Limb (tissue), 2 donors: Measurements from ENCODE around the gene CNKSR1.

Experiments
- DNase-seq, 2 donors: peaks; one replicate each; pipeline ENCODE4 v3.0.0-alpha.2; 2016; ENCODE audit errors: extremely low spot score in 2 of 2

The CNKSR1 gene

GRCh38 chr1:26177182-26177684 is at the start of gene CNKSR1:
CNKSR1 (plus strand) TSS chr1:26177491; CDS start chr1:26177548, 57 bp downstream.
- no peak for DNase-seq

DNA sequence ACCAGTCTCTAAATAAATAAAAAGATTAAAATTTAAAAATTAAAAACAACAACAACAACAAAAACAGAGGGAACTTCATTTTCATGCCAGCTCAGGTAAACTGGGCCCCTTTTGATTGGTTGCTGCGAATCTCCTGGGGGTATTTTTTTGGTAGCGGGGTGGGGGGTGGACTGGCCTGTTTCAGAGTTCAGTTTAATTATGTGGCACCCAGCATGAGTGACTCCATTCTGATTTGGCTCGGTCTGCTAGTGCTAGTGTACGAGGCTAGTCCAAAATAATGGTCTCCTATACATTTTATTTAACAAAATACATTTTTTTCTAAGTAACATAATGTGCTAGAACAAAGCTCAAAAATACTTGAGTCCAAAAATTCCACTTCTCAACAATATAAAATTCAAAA is 47.5 kb upstream of the CNKSR1 start:
- DNase-seq, result no peak

- no peak for DNase-seq
Observed at GRCh38 chr1:26130695-26131094, 46.6 kb upstream of the CNKSR1 start.

- DNase-seq, result no peak
Observed at GRCh38 chr1:26132128-26132833, 45.0 kb upstream of the CNKSR1 start.

DNA sequence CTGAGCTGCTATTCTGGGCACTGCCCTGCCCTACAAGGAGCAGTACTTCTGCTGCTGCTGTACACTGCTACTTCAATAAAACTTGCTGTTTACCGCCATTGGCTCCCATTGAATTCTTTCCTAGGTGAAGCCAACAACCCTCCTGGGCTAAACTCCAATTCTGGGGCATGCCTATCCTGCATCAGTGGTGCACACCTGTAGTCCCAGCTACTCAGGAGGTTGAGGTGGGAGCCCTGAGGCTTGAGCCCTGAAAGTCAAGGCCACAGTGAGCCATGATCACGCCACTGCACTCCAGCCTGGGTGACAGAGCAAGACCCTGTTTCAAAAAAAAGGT is 44.5 kb upstream of the CNKSR1 start:
- no peak for DNase-seq

DNA sequence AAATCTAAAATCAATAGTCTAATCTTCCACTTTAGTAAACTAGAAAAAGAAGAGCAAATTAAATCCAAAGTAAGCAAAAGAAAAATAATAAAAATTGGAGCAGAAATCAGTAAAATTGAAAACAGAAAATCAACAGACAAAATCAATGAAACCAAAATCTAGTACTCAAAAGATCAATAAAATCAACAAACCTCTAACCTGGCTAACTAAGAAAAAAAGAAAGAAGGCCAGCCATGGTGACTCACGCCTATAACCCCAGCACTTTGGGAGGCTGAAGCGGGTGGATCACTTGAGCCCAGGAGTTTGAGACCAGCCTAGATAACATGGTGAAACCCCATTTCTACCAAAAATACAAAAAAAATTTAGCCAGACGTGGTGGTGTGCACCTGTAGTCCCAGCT is 42.8 kb upstream of the CNKSR1 start:
- no peak for DNase-seq

DNA sequence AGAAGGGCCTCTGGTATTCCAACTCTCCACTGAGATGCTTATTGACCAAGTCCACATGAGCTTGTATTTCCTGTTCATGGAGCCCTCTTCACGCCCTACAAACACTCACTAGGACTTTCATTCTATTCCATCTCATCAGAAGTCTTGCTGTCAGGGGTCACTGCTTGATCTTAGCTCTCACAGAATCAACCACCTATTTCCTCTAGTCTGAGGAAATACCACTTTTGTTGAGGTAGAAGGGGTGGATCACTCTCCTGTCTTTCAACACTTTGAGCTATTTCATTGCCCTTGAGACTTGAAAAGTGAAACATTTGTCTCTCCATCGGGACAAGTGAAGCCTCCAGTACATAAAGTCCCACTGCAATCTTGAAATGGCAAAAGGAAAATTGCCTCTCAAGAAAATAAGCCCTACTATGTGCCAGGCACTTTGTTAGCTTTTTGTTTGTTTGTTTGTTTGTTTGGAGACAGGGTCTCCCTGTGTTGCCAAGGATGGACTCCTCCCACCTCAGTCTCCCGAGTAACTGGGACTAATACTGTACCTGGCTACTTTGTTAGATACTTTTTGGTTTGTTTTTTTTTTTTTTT is 38.2 kb upstream of the CNKSR1 start:
- no peak for DNase-seq

DNA sequence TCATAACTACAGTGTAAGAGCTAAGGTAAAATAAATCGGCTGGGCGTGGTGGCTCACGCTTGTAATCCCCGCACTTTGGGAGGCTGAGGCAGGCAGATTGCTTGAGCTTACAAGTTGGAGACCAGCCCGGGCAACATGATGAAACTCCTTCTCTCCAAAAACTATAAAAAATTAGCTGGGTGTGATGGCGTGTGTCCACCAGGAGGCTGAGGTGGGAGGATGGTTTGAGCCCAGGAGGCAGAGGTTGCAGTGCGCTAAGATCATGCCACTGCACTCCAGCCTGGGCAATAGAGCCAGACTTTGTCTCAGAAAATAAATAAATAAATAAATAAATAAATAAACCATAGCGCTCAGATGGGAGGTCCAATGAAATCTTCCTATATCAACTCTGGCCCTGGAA is 35.1 kb upstream of the CNKSR1 start:
- no peak for DNase-seq

GRCh38 chr1:26145041-26145959 is 32.0 kb upstream of the CNKSR1 start:
- DNase-seq, result peak; percentile 67 to 83

GRCh38 chr1:26145960-26146294 is 31.4 kb upstream of the CNKSR1 start:
- no peak for DNase-seq

GRCh38 chr1:26148887-26149286 is 28.4 kb upstream of the CNKSR1 start:
- peak in 1 of 2 donors; percentile 2 for DNase-seq

GRCh38 chr1:26153966-26154532 is 23.2 kb upstream of the CNKSR1 start:
- no peak for DNase-seq

DNA sequence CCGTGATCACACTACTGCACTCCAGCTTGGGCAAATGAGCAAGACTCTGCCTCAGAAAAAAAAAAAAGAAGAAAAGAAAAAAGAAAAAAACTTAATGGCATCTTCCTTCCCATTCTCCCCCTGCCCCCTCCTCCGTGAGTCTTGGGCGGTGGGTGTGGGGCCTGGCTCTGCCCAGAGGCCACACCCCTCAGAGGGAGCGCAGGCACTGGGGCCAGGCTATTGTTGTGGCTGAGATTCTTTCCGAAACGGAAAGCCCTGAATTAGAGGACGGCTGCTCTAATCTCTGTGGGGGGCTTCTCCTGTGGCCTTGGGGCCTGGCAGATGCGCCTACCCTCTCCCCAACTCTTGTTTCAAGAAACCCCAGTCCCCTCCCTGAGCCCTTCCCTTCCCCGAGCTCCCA is 22.5 kb upstream of the CNKSR1 start:
- no peak for DNase-seq

DNA sequence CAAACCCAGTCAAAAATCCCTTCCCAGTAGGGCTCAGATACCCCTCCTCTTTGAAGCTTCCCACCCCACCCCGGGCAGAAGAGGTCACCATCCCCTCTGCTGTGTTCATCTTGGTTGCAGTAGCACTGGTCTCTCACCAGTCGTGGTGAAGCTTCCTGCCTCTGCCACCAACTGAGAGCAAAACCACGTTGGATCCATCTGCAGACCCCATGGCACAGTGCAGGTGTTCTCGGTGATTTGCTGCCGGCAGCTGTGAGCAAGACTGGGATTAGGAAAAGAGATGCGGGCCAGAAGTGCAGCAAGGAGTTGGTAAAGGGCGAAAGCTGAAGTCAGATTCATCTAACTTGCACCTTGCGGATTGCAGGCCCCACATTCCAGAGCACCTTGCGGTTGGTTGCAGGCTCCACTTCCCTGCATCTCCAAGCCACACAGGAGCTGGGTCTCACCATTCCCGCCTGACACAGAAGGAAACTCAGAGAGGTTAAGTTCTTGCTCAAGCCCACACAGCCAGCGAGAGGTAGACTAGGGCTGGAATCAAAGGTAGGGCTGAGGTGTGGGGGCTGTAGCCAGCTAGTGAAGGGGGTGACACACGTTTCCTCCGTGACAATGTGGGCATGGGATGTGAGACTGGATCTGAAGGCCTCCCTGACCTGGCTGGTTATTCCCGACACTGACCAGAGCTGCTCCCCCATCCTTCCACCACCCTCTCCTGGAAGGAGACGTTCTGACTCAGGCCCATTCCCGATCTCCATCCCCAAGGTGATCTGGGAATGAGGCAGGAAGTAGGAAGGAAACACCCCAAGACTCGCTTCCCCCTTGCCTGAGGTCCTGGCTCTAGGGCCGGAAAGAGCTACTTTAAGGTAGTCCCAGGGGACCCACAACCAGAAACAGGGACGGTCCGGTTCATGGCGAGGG is 21.7 kb upstream of the CNKSR1 start:
- DNase-seq, result peak in 1 of 2 donors; percentile 31

DNA sequence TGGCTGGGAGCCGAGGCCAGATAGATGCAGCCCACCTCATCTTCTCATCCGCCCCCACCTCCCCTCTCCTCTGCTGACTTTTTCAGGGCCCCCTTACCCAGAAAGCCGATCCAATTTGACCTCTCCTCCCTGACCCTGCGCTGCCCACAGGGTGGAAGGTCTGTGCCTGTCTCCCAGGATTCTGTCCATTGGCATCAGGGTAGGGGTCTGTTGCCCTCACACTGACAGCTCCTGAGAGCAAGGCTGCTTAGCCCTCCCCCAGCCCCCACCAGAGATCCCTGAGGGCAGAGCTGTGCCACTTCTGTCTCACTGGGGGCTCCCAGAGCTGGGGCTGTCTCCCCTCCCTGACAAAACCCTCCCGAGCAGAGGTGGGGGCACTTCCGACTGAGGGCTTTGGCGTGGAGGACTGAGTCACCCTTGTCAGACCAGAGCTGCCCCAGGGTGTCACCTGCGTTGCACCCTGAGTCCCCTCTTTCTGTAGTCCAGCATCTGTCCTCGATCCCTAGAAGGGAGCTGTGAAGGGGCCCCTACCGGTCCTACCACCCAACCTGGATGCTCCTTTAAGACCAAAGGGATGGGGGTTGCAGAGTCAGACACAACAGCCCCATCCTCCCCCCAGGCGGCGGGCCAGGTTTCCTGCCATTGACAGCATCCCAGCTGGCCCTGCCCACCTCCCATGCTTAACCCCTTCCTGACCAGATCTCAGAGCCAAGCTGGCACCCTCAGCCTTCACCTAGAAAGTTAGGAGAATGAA is 20.8 kb upstream of the CNKSR1 start:
- peak in 1 of 2 donors; percentile 55 for DNase-seq

DNA sequence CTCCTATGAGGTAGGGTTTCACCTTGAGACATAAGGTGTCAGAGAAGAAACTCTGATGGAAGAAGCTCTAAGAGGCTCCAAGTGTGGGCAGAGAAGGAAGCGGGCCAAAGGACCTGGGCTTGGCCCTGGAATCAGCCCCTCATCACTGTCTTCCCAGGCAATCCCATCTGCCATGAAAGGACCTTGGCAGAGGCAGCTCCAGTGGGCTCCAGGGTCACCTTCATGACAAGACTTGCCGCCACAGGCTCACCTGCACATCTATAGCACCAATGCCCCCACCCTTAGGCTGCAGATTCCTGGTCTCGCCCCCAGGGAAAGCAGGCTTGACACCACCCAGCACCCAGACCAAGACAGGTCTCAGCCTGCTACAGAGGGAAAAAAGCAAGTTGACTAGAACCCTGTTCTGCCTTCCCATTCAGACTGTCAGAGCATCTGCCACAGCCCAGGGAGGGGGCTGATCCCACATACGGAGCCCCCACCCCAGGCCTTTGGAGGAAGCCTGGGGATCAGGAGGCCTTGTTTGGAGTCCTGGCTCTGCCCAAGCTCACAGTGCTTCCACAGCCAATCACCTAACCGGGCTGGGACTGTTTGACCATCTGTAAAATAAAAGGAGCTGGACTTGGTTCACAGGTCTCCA is 18.9 kb upstream of the CNKSR1 start:
- no peak for DNase-seq

DNA sequence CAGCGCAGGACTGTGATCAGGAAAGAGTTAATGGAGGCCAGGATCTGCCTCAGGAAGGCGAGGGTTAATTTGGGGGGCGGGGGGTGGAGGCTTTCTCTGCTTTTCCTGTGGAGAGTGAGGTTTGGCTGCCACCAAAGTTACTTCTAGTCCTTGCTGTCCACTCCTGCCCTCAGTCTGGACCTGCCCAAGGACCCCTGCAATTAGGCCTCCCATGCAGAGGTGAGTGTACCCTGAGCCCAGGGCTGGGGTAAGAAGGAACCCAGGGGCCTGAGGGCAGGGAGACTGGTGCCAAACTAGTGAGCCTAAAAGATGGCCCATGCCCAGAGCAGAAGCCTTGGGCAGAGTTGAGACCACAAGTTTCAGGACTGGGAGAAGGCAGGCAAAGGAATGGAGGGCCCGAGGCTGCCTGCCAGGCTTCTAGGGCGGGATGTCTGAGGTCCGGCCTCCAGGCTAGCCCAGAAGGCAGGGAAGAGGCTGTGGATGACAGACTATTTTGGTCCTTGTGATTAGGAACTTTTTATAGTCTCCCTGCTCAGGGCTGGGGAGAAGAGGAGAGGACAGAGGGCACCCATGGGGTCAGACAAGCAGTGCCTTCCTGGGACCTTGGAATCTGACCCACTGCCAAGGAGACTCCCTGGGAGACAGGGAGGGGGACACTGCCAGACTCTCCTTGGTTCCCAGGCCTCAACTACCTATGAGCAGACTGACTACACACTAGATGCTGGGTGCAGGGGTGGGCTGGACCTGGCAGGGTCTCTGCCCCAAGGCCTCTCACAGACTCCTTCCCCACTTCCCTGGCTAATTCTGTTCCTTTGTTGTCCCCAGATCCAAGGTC is 18.2 kb upstream of the CNKSR1 start, which contains the start of gene FAM110D:
TSS of gene FAM110D (plus strand) at position 172 of the 835 bp plus-strand sequence. CDS start 2,213 bp downstream, outside the sequence.
- peak in 1 of 2 donors; percentile 36 for DNase-seq

DNA sequence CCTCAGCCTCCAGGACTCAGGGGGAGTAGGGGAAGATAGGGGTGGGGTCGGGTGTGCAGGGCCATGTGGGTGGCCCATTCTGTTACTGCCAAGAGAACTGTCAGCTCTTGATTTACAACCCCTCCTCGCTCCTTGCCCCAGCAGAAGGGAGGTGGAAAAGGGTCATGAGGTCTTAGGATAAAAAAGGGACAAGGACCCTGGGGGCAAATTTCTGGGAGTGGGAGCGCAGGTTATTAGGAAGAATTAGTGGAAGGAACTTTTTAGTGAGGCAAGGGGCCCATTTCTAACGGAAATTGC is 17.6 kb upstream of the CNKSR1 start:
- no peak for DNase-seq
